ENCODE measurements around the gene MAP3K8.
"Not testable (repeated sequence)": the region's sequence is repeated elsewhere in the genome, so short reads cannot be mapped to it uniquely, and the experiment has no call there.

MAP3K8 gene

GRCh38 chr10:30466445-30466844 lies 32.5 kb downstream of the MAP3K8 start:
- H3K4me1 ChIP-seq: no peaks in the 10 kb centered on the region
- no peaks in the 10 kb centered on the region for H3K36me3 ChIP-seq
- TF ChIP-seq, protein P1, sequence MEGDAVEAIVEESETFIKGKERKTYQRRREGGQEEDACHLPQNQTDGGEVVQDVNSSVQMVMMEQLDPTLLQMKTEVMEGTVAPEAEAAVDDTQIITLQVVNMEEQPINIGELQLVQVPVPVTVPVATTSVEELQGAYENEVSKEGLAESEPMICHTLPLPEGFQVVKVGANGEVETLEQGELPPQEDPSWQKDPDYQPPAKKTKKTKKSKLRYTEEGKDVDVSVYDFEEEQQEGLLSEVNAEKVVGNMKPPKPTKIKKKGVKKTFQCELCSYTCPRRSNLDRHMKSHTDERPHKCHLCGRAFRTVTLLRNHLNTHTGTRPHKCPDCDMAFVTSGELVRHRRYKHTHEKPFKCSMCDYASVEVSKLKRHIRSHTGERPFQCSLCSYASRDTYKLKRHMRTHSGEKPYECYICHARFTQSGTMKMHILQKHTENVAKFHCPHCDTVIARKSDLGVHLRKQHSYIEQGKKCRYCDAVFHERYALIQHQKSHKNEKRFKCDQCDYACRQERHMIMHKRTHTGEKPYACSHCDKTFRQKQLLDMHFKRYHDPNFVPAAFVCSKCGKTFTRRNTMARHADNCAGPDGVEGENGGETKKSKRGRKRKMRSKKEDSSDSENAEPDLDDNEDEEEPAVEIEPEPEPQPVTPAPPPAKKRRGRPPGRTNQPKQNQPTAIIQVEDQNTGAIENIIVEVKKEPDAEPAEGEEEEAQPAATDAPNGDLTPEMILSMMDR (IDR thresholded peaks at IDR 0.05; ENCODE audit: low read depth, low read length): no peak
- no peak overlapping the region for H3K4me3 ChIP-seq (ENCODE audit: low read depth, low read length)
- DNase-seq: no peak
- H3K27me3 ChIP-seq: peaks cover 4% of the 10 kb centered on the region; the same call in 1 of the 2 replicates
- H3K9me3 ChIP-seq: no peaks in the 10 kb centered on the region

DNA sequence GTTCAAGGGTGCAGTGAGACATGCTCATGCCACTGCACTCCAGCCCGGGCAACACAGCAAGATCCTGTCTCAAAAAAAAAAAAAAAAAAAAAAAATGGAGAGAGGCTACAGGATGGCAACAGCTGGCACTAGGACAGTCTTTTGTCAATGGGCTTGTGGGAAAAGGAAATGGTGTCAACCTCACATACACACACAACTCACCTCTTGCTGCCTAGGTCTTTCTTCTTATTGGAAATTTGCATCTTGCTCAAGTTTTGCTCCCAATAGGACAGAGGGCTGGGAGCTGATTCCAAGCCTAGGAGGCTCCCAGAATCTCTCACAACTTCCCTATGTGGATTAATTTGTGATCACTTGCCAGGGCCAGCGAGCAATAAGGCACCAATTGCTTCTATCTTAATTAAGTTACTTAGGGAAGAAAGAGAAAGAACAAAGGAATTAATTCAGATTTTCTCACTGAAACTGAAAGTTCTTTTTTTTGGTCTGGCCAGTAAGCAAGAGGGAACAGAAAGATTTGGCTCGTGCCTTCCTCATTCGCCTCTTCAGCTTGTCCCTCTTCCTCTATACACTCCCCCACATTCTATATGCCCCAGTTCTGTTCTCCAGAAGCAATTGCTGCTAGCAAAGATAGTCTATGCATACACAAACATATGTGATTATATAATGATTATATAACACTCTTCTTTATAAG lies 33.8 kb downstream of the MAP3K8 start:
- Histone ChIP-seq H3K36me3 (no peaks in the 10 kb centered on the region), H3K27me3 (peaks cover 4% of the 10 kb centered on the region; the same call in 1 of the 2 replicates), H3K9me3 (no peaks in the 10 kb centered on the region), H3K4me1 (no peaks in the 10 kb centered on the region), H3K4me3 (ENCODE audit: low read depth, low read length) (no peak overlapping the region)
- TF ChIP-seq, protein P1 (IDR thresholded peaks at IDR 0.05; ENCODE audit: low read depth, low read length): no peak
- DNase-seq: no peak

DNA sequence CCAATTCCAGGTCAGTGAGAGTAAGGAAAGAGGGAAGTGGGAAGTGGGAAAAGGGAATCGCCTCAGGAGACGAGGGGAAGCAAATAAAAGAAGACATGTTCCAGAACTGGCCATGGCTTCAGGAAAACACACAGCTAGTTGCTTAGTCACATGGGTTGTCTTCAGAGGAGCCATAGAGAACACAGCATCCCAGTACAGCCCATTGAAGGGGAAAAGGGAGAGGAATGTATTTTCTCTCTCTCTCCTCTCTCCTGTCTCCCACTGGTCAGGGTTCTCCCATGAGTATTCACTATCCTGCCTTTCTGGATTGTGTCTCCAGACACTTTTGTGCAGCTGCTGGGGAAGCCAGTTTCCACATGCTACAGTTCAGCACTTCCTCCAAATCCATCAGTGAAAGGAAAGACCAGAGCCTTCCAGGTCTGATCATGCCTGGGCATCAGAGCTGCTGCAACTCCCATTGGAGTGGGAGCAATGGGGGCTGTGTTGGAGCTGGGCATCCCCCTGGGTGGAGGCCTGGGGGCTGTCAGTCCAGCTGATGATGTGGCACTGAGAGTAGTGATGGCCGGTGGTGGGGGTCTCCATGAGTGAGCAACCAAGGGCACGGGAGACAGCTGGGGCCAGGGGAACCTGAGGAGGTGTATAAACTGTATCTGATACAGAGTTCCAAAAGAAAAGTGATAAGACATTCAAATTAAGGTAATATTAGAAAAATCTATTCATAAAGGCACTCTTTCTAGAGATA lies 38.6 kb downstream of the MAP3K8 start:
- no peaks in the 10 kb centered on the region for H3K4me1 ChIP-seq
- H3K36me3 ChIP-seq: no peaks in the 10 kb centered on the region
- TF ChIP-seq, protein P1 (IDR thresholded peaks at IDR 0.05; ENCODE audit: low read depth, low read length): no peak
- no peak for DNase-seq
- no peak overlapping the region for H3K4me3 ChIP-seq (ENCODE audit: low read depth, low read length)
- H3K27me3 ChIP-seq: no peaks in the 10 kb centered on the region
- H3K9me3 ChIP-seq: no peaks in the 10 kb centered on the region

DNA sequence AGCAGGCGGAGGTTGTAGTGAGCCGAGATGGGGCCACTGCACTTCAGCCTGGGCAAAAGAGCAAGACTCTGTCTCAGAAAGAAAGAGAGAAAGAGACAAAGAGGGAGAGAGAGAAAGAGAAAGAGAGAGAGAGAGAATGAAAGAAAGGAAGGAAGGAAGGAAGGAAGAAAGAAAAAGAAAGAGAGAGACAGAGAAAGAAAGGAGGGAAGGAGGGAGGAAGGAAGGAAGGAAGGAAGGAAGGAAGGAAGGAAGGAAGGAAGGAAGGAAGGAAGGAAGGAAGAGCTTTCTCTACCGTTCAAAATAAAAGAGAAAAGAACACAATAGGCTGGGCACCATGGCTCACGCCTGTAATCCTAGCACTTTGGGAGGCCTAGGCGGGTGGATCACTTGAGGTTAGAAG lies 41.5 kb downstream of the MAP3K8 start:
- not testable (repeated sequence) for H3K36me3 ChIP-seq; H3K4me1 ChIP-seq; H3K4me3 ChIP-seq (ENCODE audit: low read depth, low read length); DNase-seq; H3K9me3 ChIP-seq; H3K27me3 ChIP-seq

DNA sequence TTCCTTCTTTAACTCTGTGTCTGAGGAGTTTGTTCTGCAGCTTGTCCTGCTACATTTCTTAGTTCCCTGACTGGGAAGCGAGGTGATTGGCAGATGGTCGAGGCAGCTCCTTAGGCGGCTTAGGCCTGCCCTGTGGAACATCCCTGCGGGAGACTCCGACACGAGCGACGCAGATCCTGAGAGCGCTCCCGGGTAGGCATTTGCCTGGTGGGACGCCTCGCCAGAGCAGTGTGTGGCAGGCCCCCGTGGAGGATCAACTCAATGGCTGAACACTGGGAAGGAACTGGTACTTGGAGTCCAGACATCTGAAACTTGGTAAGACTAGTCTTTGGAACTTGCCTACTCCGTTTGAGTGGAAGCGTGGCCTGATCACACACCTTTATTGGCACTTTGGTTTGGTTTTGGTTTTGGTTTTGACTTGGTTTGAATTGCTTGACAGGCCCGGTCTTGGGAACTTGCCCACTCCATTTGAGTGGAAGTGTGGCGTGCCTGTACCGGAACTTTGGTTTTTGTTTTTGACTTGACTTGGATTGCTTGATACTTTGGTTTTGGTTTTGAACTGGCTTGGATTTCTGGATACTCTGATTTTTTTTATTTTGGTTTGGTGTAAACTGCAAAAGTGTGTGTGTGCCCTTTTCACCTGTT lies 42.6 kb downstream of the MAP3K8 start:
- no peak overlapping the region for H3K4me3 ChIP-seq (ENCODE audit: low read depth, low read length)
- DNase-seq: no peak
- no peaks in the 10 kb centered on the region for H3K27me3 ChIP-seq
- no peaks in the 10 kb centered on the region for H3K4me1 ChIP-seq
- TF ChIP-seq, protein P1 (IDR thresholded peaks at IDR 0.05; ENCODE audit: low read depth, low read length): no peak
- no peaks in the 10 kb centered on the region for H3K36me3 ChIP-seq
- no peaks in the 10 kb centered on the region for H3K9me3 ChIP-seq

DNA sequence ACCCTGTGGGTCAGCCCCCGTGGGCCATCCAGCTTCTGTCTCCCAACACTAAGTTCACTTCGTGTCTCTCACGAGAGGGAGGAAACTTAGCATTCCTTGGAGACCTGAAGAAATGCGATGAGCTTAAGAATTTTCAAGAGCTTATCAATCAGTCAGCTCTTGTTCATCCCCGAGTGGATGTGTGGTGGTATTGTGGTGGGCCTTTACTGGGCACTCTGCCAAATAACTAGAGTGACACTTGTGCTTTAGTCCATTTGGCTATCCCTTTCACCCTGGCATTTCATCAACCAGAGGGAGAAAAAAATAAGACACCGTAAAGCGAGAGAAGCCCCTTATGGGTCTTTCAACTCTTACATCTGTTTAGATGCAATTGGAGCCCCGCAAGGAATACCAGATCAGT lies 45.5 kb downstream of the MAP3K8 start:
- H3K27me3 ChIP-seq; DNase-seq; H3K9me3 ChIP-seq; H3K36me3 ChIP-seq; H3K4me1 ChIP-seq; H3K4me3 ChIP-seq (ENCODE audit: low read depth, low read length): not testable (repeated sequence)

GRCh38 chr10:30481603-30482002 lies 47.6 kb downstream of the MAP3K8 start:
- H3K27me3 ChIP-seq: no peaks in the 10 kb centered on the region
- H3K9me3 ChIP-seq: no peaks in the 10 kb centered on the region
- TF ChIP-seq, protein P1 (IDR thresholded peaks at IDR 0.05; ENCODE audit: low read depth, low read length): no peak
- H3K36me3 ChIP-seq: no peaks in the 10 kb centered on the region
- H3K4me1 ChIP-seq: no peaks in the 10 kb centered on the region
- H3K4me3 ChIP-seq (ENCODE audit: low read depth, low read length): no peak overlapping the region
- no peak for DNase-seq
